GM18511 (cell line): ENCODE measurements around the gene GLYATL3.
"Not testable (repeated sequence)": the region's sequence is repeated elsewhere in the genome, so short reads cannot be mapped to it uniquely, and the experiment has no call there.

Experiments
- ATAC-seq: cut with Tn5 transposase; IDR thresholded peaks from one replicate; pipeline ENCODE4 v1.9.1; 2021; ENCODE audit warnings: mild to moderate bottlenecking, moderate library complexity; ENCODE audit not compliant: unreplicated experiment

GLYATL3 gene

DNA sequence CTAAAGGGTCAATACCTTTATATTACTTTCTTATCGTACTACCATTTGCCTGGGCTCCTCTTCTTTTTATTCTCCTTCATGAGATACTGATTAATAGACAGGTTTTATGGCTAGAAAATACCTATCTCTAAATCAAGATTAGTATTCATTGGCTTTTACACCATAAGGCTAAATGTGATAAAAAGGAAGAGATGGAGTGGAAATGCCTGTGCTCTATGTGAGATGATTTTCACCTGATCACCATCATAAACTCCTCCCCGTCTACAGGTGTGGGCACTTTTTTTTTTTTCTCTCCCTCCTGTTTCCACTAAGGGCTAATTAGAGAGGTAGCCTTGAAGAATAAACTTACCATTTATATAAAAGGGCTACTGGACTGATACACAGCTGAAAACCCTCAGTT is at the start of gene GLYATL3:
GLYATL3 (plus strand) TSS at position 301 of the 400 bp plus-strand sequence. CDS start 12,068 bp downstream, outside the sequence.
- ATAC-seq = no peak

DNA sequence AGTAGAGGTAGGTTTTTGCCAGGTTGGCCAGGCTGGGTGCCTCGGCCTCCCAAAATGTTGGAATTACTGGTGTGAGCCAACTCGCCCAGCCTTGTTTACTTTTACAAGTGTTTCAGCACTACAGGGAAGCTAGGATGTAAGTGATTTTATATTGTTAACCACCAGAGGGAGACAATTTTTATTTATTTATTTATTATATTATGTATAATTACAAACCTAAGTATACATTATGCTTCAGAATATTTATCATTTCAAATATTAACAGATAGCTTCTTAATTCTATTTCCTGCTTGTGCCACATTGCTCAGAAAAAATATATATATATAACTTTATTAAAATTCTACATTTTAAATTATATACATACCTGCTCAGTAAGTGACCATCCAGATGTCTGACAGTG is 46.5 kb upstream of the GLYATL3 start:
- no peak for ATAC-seq

DNA sequence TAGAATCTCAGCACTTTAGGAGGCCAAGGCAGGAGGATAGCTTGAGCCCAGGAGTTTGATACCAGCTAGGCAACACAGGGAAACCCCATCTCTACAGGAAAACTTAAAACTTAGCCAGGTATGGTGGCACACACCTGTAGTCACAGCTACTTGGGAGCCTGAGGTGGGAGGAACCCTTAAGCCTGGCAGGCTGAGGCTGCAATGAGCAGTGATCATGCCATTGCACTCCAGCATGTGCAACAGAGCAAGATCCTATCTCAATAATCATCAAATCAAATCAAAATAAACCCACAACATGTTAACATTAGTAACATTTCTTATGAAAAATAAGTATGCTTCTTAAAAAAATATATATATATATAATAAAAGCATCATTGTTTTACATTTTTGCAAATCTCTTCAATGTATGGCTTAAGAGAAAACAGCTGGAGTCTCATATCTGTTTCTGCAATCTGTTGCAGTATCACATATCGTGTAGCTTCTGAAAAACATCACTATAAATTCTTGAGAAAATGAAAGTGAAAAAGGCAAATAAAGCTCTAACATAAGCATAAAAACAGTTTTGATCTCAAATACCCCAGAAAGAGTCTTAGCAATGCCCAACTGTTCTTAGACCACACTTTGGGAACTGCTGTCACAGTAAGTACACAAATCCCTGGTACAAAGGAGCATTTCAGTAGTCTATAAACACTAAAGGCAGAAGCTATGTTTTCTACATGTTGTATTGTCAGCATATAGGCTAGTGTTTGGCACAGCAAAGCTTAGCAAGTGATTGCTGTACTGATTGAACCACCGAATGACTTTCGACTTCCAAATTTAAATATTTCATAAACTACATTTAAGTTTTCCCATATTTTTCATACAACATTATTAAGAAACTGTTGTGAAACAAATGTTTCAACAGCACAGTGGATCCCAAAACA is 44.7 kb upstream of the GLYATL3 start:
- peak; percentile 72 for ATAC-seq

DNA sequence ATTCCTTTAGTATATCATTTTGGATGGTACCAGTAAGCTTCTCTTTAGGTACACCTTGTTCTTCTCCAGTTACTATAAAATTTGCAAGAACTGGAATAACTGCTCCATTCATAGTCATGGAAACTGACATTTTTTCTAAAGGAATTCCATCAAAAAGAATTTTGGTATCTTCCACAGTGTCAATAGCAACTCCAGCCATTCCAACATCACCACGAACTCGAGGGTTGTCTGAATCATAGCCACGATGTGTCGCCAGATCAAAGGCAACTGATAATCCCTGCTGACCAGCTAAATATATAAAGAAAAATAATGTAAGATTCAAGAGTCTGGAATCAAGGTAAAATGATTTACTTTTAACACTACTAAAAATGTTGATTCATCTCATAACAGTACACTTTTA is 42.0 kb upstream of the GLYATL3 start:
- no peak for ATAC-seq

DNA sequence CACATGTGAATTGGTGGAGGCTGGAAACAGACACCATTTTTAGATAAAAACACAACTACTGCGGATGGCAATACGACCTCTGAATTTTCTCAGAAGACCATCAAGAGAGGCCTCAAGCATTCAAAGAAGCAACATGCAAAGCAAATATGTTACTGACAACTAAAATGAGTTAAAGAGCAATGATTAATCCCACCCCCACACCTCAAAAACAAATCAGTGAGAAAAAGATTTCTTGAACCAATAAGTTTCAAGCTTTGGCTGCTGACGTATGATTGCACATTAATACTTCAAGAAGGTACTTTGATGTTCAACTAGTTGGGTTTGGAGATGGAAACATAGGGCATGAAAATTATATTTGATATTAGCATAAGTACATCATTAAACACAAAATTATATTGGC is 37.7 kb upstream of the GLYATL3 start:
- no peak for ATAC-seq

DNA sequence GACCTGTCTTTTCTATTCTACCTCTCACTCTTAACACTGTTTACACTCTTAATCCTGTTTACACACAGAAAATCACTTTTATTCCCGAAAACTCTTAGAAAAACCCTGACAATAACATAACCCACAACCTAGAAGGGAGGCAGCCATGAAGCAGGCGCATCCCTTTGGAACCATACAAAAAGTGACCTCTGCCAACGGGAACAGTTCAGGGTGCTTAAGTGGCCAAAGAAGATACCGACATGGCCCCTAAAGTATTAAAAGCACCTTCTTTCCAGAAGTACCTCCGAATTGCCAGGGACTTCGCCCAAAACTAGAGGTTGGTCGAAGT is 37.2 kb upstream of the GLYATL3 start:
- peak; percentile 27 for ATAC-seq

DNA sequence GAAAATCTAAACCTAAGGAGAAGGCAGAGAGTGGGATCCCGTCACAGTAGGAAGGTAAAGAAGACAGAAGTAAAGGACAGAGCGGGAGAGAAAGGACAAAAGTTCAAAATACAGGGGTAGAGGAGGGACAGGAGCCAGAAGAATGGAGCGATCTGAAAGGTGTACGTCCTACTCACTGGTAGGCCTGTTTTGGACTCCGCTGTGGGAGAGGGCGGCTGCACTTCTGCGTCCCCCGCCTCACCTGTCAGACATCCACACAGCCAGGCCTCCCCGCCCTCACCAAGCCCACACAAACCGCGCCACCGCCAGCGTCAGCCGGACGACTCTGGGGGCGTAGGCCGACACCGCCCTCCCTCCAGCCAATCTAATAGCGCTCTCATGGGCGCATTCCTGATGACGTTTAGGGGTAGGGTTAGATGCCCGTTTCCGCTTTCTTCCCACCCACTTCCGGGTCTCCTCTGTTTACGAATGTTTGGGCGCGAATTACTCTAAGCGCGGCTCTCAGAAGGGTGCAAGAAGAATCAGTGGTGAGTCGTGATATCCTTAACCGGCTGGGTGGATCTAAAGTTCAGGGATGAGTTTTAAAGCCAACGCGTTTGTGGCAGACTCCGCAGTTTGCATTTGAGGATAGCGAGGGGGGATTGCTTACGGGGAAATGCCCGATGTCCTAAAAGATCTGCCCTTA is 36.7 kb upstream of the GLYATL3 start, which contains the start of the genes CENPQ and MMUT:
CENPQ (plus strand) TSS at position 444 of the 685 bp plus-strand sequence. CDS start 6,807 bp downstream, outside the sequence.
MMUT (minus strand) TSS at position 327 of the 685 bp plus-strand sequence. CDS start 3,787 bp downstream, outside the sequence.
- peak; percentile 98 for ATAC-seq

DNA sequence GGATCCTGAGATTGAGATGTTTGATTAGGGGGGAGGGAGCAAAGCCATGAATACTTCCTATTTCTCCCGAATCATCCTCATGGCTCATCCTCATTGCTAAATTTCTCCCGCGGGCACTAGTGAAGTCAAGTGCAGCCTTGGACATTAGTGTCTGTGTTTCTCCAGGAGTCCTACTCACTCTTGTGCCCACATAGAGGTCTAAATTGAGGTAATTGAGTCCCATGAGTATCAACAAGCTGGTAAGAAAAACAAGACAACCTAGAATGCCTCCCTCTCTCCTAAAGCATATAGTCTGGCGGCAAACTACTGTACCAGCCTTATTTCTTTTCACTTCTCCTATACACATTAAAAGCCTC is 36.1 kb upstream of the GLYATL3 start:
- peak; percentile 6 for ATAC-seq

DNA sequence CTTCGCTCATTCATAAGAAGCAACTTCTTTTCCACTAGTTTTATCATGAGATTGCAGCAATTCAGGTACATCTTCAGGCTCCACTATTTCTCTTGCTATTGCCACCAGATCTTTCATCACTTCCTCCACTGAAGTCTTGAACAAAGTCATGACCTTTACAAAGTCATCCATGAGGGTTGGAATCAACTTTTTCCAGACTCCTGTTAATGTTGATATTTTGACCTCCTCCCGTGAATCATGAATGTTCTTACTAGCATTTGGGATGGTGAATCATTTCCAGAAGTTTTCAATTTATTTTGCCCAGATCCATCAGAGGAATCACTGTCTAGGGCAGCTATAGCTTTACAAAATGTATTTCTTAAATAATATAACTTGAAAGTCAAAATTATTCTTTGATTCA is 35.0 kb upstream of the GLYATL3 start:
- no peak for ATAC-seq

DNA sequence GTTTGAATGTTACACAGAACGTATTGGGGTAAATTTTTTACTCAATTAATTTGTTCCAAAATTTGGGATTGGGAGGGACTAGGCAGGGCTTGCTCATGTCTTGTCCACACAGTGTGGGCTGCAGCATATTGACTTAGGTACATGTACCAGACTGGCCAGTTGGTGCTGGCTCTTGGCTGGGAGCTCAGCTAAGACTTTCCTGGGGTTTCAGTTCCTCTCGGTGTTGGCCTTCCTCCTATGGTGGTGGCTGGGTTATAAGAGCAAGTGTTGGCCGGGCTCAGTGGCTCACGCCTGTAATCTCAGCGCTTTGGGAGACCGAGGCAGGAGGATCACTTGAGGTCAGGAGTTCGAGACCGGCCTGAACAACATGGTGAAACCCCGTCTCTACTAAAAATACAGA is 31.7 kb upstream of the GLYATL3 start:
- ATAC-seq = no peak

DNA sequence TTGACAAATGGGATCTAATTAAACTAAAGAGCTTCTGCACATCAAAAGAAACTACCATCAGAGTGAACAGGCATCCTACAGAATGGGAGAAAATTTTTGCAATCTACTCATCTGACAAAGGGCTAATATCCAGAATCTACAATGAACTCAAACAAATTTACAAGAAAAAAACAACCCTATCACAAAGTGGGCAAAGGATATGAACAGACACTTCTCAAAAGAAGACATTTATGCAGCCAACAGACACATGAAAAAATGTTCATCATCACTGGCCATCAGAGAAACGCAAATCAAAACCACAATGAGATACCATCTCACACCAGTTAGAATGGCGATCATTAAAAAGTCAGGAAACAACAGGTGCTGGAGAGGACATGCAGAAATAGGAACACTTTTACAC is 23.2 kb upstream of the GLYATL3 start:
- ATAC-seq = not testable (repeated sequence)

DNA sequence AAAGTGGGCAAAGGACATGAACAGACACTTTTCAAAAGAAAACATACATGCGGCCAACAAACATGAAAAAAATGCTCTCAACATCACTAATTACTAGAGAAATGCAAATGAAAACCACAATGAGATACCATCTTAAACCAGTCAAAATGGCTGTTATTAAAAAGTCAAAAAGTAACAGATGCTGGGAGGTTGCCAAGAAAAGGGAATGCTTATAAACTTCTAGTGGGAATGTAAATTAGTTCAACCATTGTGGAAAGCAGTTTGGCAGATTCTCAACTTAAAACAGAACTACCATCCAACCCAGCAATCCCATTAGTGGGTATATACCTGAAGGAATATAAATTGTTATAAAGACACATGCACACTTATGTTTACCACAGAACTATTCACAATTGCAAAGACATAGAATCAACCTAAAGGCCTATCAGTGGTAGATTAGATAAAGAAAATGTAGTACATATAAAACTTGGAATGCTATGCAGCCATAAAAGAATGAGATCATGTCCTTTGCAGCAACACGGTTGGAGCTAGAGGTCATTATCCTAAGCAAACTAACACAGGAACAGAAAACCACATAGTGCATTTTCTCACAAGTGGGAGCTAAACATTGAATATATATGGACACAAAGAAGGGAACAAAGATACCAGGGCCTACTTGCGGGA is 20.3 kb upstream of the GLYATL3 start:
- ATAC-seq = no peak

DNA sequence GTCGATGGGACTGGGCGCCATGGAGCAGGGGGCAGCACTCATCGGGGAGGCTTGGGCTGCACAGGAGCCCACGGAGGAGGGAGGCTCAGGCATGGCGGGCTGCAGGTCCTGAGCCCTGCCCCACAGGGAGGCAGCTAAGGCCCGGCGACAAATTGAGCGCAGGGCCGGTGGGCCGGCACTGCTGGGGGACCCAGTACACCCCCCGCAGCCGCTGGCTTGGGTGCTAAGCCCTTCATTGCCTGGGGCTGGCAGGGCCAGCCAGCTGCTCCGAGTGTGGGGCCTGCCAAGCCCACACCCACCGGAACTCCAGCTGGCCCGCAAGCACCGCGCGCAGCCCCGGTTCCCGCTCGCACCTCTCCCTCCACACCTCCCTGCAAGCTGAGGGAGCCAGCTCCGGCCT is 17.9 kb upstream of the GLYATL3 start:
- not testable (repeated sequence) for ATAC-seq

DNA sequence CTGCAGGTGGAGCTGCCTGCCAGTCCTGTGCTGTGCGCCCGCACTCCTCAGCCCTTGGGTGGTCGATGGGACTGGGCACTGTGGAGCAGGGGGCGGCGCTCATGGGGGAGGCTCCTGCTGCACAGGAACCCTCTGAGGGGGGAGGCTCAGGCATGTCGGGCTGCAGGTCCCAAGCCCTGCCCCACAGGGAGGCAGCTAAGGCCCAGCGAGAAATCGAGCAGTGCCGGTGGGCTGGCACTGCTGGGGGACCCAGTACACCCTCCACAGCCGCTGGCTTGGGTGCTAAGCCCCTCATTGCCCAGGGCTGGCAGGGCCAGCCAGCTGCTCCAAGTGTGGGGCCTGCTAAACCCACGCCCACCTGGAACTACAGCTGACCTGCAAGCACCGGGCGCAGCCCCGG is 16.3 kb upstream of the GLYATL3 start:
- not testable (repeated sequence) for ATAC-seq

DNA sequence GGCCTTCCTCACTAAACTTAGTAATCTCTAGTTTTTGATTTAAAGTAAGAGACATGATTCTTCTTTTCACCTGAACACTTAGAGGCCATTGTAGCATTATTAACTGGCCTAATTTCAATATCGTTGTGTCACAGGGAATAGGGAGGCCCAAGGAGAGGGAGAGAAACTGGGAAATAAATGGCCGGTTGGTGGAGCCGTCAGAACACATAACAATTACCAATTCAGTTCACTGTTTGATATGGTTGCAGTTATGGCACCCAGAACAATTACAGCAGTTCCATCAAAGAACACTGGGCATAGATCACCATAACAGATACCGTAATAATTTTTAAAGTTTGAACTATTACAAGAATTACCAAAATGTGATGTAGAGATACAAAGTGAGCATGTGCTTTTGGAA is 9.1 kb upstream of the GLYATL3 start:
- ATAC-seq = no peak

DNA sequence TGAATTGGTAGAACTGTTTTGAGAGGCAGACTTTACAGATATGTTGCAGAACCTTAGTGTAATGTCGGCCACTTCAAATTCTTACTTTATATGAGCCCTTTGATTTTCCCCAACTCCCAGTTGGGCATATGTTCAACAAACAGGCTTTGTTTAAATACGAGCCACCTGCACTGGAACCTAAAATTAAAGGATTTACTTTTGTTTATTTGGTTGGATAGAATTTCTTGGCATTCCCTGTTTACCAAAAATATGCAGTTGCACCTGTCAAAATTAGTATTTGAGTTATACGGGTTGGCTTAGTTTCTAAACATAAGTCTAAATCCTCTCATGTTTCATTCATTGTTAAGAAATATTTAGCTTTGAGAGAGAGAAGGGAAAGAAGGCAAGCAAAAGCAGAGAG is 2.4 kb upstream of the GLYATL3 start:
- no peak for ATAC-seq

DNA sequence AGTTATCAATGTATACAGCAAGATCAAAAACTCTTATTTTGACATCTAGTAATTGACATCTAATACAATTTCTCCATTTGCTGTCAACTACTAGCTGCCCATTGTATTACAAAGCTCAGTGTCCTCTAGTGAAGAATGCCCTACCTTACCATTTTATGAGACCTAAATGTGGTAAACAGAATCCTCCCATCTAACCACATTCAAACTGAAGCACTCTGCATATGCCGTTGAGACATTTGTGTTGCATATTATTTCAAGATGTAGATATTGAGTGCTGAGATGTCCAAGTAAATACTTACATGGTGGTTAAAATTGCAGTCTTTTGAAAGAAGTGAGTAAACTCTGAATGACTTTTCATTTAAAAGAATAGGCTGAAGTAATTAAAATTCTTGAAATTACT is 597 bp upstream of the GLYATL3 start:
- ATAC-seq = no peak

DNA sequence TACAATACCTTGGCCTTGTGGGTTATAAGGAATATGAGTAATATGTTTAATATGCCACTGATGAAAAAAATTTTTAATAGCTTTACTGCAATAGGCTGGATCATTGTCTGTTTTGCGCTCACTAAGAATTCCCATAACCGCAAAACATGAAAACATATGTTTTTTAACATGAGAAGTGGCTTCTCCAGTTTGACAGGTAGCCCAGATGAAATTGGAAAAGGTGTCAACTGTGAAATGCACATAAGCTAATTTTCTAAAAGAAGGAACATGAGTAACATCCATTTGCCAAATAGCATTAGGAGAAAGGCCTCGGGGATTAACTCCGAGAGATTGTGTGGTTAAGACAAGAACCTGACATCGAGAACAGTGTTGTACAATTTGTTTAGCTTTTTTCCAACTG is 4.9 kb downstream of the GLYATL3 start:
- no peak for ATAC-seq

DNA sequence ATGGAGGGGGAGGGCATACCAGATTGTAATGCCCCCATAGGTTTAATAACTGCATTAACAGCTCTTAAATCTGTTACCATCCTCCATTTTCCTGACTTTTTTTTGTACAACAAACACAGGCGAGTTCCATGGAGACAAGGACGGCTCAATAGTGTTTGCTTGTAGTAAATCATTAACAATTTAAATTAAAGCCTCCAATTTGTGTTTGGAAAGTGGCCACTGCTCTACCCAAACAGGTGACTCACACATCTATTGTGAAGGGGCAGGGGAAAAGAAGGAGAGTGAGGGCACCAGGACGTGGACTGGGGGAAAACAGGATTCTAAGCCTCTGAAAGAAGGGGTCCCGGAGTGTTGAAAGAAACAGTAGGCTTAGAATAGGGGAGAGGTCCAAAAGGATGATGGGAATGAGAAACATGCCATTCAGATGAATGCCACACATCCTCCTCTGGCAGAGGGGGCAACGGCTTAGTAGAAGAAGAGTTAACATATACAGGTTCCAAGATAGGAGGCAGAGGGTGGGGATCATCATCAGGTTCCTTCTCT is 6.9 kb downstream of the GLYATL3 start:
- no peak for ATAC-seq

DNA sequence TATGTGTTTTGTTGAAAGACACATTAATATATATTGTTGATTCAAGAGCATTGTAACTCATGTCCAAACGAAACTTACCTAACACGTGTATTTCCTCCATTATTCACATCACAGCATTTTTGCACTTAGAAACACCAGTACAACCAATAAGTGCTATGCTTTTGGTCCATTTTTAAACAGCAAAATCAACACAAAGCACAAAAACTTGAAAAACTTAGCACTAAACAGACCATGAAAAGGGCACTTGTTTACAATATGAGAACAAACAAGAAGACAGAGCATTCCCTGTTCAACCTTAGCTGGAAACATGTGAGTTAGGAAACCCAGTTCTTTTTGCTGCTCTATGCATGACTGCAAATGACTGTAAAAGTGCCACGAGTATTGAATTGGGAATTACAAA is 9.6 kb downstream of the GLYATL3 start:
- no peak for ATAC-seq
